Measurements from ENCODE around the gene PGAM5. TPM values are rescaled to one million over a fixed set of nuclear protein-coding genes. Genes with fewer than 3 reads are reported as not detected.
A peak's percentile ranks its signal among the peaks of the same experiment; 100 is the strongest.

PGAM5 gene
- polyA plus RNA-seq (2012; ENCODE audit: insufficient read depth, insufficient read length) = 63.6 TPM

DNA sequence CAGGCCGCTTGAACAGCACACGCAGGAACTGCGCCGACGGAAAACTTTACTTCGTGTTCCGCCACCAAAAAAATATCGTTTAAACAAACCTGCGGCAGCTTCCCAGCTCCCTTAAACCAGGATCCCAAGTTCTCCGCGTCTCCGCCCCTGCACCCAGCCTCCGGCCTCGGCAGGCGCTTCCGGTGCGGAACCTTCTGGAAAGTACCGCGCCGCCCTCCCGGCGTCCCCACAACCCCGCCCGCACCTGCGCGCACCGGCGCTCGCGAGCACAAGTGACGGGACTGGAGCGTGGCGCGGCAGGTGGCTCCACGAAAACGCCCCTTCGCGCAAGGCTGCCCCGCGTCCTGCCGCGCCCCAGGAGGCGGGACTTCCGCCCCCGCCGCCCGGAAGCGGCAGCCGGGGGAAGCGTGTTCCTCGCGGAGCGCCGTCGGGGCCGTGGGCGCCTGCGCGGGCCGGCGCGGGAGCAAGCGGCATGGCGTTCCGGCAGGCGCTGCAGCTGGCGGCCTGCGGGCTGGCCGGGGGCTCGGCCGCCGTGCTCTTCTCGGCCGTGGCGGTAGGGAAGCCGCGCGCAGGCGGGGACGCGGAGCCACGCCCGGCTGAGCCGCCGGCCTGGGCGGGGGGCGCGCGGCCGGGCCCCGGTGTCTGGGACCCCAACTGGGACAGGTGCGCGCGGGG lies at the start of gene PGAM5:
Gene PGAM5, plus strand, starts transcription at position 438 of the 675 bp plus-strand sequence. Its CDS starts 35 bp downstream, at position 473.
- H3K4me3 ChIP-seq (ENCODE audit: low read length) = peak within 1 kb of the TSS; percentile 78
- peak; percentile 82 for DNase-seq (ENCODE audit: low read depth, low spot score)

DNA sequence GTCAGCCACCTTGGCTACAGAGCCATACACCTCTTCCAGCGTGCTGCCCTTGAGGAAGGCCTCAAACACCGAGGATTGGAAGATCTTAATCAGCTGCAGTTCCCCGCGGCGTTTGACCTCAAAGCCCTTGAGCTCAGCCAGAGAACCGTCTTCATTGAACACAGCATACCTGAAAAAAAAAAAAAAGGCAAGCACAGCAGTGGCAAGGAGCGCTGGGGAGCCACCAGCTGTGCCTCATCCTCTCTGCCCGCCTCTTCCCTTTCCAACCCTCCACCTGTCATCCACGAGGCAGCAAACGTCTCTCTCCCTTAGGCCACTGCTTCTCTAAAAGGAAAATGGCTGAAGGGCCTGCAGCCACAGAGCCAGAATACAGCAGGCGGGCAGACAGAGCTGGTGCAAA lies 49.6 kb upstream of the PGAM5 start:
- DNase-seq (ENCODE audit: low read depth, low spot score) = peak; percentile 77
- H3K4me3 ChIP-seq (ENCODE audit: low read length) = no peak overlapping the region

DNA sequence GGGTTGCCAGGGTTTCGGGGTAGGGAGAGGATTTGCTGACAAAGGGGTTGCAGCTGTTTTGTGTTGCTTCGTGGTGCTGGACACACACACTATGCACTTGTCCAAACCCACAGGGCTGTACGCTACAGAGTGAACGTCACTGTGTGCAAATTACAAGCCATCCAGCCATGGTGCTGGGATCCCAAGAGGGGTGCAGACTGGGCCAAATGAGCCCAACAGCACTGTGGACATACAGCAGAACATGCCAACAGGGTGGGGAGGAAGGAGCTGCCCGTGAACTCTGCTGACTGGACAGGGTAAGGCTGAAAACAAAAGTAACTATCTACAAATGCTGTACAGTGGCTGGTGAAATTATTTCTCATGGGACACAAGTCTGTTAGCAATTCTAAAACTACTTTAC lies 48.7 kb upstream of the PGAM5 start:
- no peak overlapping the region for H3K4me3 ChIP-seq (ENCODE audit: low read length)
- DNase-seq (ENCODE audit: low read depth, low spot score) = no peak

DNA sequence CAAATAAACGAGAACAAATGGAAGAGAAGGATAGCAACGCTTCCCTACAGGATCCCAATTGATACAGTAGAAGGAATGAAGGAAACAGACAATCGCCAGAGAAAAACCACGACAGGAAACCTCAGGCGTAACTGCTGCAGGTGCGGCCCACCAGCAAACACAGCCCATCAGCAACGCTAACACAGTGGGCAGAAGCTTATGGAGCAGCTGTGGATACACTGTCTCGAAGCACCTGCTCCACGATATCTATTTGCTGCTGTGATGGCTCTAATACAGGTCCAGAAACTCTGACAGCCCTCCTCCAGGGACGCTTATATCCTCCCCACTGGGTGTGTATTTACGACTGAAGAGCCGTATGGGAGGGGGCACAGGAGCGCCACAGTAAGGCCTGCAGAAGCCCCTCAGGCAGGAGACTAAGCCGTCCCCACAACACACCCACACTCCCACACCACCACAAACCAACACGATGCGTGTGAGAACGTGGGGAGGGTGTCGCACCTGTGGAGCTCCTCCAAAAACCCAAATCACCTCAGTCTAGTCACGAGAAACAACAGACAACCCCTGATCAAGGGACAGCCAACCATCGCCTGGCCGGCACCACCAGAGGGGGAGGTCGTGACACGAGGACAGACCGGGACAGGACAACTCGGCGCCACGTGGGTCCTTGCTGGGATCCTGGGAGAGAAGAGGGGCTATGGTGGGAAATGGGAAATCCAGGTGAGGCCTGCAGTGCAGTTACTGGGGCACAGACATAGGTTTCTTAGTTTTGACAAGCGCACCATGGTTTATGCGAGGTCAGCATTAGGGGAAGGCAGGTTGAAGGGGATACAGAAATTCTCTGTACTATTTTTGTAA lies 47.5 kb upstream of the PGAM5 start:
- H3K4me3 ChIP-seq (ENCODE audit: low read length) = peak overlapping the region; percentile 35
- peak; percentile 86 for DNase-seq (ENCODE audit: low read depth, low spot score)

DNA sequence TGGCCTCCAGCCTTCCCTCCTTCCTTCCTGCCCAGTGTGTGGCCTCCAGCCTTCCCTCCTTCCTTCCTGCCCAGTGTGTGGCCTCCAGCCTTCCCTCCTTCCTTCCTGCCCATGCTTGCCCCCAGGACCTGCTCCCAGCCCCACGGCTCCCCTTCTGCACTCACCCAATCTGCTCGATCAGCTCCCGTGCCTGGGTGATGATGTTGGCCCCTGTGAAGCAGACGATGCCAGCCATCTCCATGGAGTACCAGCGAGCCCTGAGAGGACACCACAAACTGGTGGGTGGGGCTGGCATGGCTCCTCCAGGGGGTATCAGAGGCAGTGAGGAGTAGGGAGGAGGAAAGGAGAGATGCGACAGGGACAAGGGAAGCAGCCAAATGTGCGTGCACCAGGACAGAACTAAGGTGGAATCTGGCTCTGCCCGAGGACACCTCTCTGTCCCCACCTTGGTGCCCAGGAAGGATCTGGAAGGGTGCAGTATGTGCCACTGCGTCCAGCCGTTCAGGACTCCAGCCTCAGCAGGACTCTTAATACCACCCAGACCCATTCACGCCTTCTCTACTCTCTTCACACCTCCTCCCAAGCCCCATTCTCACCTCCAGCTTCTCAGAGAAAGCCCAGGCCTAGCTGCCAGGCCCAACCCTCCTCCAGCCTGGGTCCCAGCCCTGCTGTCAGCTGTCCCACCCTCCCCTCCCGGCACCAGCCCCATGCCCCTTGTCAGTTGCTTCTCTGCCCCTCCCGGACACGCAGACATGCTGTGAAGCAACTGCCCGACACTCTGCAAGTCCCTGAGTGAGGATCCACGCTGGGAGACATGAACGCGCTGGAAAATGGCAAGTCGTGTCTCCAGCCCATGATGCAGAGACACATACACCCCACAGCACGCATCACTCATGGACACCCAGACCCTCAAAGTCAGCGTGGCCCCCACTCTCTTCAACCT lies 46.2 kb upstream of the PGAM5 start:
- no peak overlapping the region for H3K4me3 ChIP-seq (ENCODE audit: low read length)
- no peak for DNase-seq (ENCODE audit: low read depth, low spot score)

DNA sequence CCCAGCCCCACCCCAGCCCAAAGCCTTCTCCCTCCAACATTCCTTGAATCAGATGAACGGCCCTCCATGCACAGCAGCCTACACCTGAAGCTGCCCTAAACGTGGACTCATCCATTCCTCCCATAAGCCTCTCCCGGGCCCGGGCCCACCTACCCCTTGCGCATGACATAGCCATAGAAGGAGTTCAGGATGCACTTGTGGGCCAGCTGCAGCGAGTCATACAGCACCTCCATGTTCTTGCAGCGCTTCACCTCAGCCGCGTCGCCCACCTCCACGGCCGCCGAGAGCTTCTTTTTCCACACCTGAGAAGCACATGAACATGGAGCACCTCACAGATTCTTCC lies 45.5 kb upstream of the PGAM5 start:
- no peak for DNase-seq (ENCODE audit: low read depth, low spot score)
- no peak overlapping the region for H3K4me3 ChIP-seq (ENCODE audit: low read length)

DNA sequence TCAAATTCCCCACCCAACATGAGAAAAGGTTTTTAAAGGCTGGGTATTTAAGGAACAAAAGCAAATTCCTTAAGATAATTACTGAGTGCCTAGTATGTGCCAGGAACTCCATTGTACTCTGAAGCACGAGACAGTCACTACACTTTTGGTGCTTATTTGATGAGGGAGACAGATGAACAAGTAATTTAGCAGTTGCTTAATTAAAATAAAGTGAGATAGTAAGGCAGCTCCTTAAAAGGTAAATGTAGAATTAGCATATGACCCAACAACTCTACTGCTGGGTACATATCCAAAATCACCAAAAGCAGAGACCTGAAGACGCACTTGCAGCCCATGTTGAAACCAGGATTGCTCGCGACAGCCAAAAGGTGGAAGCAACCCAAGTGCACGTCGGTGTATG lies 44.8 kb upstream of the PGAM5 start:
- no peak overlapping the region for H3K4me3 ChIP-seq (ENCODE audit: low read length)
- DNase-seq (ENCODE audit: low read depth, low spot score) = no peak

DNA sequence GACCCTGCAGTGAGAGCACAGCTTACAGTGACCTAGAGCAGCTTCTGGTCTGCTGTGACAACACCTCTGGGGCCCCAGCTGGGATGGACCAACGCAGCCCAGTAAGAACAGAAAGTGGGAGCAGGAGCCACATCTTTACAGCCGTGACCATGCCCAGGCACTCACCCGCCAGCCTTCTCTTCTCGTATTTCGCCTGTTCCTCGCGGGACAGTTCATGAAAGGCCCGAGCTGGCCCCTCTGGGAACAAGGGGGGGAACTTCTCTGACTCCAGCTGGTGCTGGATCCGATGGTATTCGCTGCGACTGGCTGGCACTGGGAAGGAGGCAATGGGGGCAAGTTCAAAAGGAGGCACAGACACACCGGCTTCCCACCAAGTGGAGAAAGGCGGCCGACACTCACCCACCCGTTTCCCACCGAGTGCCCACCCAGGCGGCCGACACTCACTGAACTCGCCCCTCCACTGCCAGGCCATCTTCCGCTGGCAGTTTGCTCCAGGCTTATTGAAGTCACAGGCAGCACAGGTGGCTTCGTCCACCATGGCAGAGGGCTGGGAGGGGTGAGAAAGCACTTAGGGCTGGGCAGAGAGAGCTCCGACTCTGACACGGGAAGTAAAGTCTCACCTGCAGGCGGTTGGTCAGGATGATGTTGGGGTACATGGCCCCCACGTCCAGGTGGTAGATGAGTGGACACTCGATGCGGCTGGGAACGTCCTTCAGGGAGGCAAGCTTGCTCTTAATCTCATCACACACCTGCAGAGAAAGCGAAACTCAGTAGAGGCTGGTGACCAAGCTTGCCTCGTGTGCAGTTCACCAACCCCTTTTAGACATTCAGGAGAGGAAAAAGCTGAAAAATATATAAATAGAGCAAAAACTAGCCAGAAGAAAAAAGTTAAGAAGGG lies 42.2 kb upstream of the PGAM5 start:
- no peak overlapping the region for H3K4me3 ChIP-seq (ENCODE audit: low read length)
- no peak for DNase-seq (ENCODE audit: low read depth, low spot score)

DNA sequence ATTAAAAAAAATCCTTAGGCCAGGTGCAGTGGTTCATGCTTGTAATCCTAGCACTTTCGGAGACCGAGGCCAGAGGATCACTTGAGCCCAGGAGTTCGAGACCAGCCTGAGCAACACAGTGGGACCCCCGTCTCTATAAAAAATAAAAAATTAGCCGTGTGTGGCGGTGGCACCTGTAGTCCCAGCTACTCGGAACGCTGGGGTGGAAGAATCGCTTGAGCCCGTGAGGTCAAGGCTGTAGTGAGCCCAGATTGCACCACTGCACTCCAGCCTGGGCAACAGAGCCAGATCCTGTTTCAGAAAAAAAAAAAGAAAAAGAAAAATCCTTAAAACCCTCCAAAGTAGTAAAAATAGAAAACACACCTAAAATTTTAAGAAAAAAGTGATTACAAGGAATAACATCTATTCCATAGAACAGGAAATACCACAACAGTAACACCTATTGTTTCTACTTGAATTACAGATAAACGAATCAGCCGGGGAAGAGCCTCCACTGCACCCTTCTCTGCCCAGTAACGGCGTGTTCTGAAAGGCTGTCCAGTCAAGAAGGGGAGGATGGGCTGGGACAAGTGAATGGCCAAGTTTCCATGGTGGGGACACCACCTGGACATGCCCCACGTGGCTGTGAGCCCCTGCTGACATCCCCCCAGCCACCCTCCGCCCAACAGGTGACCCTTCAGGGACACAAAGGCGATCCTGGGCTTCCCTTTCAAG lies 41.3 kb upstream of the PGAM5 start:
- H3K4me3 ChIP-seq (ENCODE audit: low read length) = no peak overlapping the region
- no peak for DNase-seq (ENCODE audit: low read depth, low spot score)

DNA sequence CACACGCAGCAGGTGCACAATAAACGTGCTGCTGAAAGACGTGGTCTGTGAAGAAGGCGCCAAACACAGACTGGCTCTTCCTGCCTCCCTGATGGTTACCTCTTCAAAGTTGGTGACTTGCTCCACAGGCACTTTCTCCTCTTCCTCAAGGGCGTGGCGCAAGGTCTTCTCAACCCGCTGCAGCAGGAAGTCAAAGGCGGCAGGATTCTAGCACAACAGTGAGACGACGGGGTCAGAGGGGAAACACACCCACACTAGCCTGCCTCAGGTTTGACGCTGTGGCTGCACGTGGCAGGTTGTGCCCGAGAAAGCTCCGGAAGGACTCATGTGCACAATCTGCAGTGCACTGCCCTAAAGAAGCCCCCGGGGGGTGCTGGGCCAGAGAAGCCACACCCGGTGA lies 38.5 kb upstream of the PGAM5 start:
- DNase-seq (ENCODE audit: low read depth, low spot score) = no peak
- H3K4me3 ChIP-seq (ENCODE audit: low read length) = no peak overlapping the region

DNA sequence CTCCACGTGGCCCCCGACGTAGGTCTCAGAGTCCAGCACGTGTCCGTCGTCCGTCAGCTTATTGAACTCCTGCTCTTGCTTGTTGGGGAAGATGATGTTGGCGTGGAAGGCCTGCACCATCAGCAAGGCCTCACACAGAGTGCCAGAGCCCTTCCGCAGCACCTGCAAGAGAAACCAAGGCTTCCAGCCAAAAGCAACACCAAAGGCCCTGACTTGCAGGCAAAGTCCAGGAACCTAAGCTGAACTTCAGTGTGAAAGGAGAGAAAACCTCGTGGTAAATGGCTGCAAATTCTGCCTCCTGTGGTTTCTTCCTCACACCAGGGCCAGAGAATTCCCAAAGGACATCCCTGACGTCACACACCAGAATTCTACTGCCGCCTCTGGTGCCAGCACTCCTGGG lies 38.0 kb upstream of the PGAM5 start:
- no peak overlapping the region for H3K4me3 ChIP-seq (ENCODE audit: low read length)
- DNase-seq (ENCODE audit: low read depth, low spot score) = no peak

DNA sequence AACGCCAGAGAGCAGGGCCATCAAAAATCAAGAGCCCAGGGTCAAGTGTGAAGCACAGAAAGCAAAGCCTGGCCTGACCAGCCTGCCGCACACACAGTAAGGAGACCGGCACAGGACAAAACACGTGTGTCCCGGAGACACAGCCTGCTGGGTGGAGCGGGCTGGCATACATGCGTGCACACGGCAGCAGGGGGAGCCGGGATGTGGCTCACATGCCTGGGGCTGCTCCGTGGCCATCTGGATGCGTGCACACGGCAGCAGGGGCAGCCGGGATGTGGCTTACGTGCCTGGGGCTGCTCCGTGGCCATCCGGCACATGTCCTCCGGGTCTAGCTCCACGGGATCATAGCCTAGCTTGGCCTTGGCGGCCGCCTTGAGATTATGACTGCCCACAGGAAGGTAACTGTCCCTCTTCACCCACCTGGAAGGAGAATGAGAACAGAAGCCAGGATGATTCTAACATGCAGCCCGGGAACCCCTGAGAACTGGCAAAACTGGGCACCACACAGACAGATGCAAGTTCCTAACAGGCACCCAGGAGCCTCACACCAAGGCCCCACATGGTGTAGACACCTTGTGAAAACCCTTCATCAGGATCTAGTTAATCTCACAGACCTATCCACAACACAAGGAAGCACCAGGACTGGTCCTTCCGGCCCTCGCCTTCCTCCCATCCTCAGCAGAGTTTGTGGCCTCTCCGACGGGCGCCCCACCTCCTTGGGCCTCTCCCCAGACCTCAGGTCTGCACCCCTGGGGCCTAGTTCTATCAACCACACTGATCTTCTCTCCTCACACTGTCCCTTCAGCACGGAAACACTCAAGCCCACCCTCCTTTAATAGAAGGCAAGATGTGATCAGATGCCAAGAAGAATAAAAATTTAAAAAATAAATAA lies 37.1 kb upstream of the PGAM5 start:
- H3K4me3 ChIP-seq (ENCODE audit: low read length) = no peak overlapping the region
- DNase-seq (ENCODE audit: low read depth, low spot score) = no peak

DNA sequence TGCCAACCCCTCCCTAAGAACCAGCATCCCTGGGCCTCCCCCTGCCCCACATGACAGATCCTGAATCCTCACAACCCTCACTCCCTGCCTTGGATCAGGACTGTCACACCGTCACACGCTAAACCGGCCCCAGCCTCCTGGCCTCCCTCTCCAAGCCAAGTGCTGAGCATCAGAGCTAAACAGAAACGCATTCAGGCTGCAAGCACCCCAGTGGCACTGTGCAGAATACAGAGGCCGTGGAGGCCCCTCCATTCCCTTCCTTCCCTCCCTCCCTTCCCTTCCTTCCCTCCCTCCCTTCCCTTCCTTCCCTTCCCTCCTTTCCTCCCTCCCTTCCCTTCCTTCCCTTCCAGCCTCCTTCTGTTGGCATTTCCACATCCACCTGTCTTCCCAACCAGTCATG lies 36.1 kb upstream of the PGAM5 start:
- no peak for DNase-seq (ENCODE audit: low read depth, low spot score)
- no peak overlapping the region for H3K4me3 ChIP-seq (ENCODE audit: low read length)

DNA sequence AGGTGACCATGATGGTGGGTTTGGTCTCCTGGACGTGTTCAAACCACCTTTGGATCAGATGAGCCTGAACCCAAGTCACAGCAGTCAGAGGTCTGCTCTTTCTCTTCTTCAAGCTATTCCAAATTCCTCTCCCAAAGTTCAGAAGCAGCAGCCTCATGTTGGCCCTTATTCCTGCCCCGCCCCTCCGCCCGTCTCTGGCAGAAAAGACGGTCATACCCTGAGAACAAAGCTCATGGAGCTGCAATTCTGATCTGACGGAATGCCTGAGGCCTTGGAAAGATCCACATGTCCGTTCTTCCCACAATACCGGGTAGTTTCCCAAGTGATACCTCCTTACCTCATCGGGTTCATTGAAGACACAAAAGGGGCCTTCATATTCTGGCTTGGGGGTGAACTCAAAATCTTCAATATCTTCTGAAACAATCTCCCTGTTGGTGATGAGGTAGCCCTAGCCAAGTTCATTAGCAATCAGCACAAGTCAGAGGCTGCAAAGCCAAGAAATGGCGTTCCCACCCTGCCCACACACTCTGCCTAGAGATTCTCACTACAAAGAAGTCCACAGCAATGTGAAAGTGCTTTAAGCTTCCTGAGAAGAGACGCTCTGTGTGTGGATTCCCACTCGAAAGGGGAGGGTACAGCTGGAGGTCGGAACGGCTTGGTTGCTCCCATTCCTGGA lies 34.7 kb upstream of the PGAM5 start:
- DNase-seq (ENCODE audit: low read depth, low spot score) = no peak
- no peak overlapping the region for H3K4me3 ChIP-seq (ENCODE audit: low read length)

DNA sequence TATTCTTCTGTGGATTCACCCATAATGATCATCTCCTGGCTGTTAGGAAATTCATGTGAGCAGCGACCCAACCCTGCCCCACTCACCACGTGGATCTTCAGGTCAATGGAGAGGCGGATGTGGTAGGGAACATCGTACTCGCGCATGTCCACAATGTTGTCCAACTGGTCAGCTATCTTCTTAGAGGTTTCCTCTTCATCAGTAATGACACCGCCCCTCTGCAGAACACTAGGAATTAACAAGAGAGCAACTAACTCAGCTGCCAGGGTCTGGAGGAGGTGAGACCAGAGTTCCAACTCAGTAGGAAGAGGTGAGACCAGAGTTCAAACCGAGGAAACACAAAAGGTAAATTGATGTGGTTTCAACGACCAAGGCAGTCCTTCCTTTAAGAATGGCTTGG lies 33.1 kb upstream of the PGAM5 start:
- DNase-seq (ENCODE audit: low read depth, low spot score) = no peak
- no peak overlapping the region for H3K4me3 ChIP-seq (ENCODE audit: low read length)

DNA sequence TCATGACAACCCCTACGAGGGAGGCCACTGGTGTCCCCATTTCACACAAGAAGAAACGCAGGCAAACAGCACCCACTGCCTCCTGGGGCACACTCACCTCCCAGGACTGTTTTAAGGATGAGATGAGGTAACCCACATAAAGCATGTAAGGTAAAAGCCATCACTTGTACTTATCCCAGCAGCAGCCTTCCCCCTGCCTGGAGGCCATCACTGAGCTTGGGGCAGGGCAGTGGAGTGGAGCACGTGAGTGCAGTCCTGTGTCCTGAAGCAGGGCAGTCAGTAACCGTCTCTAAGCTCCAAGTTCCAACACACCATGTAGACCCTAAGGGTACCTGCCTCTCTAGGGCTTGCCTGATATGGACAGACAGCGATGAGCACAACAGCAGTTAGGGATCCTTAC lies 25.2 kb upstream of the PGAM5 start:
- peak overlapping the region; percentile 18 for H3K4me3 ChIP-seq (ENCODE audit: low read length)

DNA sequence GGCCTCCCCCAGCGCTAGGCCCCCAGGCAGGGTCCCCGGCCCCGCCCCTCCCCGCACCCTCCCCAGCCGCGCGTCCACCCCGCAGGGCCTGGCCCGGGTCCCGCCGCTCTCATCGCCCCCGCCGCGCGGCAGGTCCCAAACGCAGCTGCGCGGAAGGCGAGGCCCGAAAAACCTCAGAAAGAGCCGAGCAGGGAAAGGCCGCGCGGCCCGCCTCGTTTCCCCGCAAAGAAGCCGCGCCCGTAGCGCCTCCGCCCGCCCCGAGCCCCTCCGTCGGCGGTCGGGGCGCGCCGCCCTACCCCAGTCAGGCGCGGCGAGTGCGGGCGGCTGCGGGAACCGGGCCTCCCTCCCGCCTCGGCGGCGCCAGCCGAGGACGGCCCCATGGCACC lies 23.8 kb upstream of the PGAM5 start:
- peak overlapping the region; percentile 65 for H3K4me3 ChIP-seq (ENCODE audit: low read length)
- DNase-seq (ENCODE audit: low read depth, low spot score) = no peak

More for the DNA sequence above, 25.2 kb upstream of the PGAM5 start:
- DNase-seq (ENCODE audit: low read depth, low spot score) = no peak
